ENCODE measurements around the gene BST1.

DNA sequence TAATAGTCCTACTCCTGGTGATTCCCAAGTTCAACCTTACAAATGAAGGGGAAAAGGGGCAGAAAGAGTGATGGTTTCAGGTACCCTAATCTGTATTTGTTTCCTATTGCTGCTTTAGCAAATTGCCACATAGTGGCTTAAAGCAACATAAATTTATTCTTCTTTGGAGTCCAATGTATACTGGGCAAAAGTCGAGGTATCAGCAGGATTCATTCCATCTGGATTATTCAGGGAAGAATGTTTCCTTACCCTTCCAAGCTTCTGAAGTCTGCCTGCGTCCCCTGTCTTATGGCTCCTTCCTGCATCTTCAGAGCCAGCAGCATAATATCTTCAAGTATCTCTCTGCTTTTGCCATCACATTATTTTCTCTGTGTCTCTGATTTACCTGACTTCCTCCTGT is 10.3 kb upstream of the BST1 start:
- TF ChIP-seq, protein P1, sequence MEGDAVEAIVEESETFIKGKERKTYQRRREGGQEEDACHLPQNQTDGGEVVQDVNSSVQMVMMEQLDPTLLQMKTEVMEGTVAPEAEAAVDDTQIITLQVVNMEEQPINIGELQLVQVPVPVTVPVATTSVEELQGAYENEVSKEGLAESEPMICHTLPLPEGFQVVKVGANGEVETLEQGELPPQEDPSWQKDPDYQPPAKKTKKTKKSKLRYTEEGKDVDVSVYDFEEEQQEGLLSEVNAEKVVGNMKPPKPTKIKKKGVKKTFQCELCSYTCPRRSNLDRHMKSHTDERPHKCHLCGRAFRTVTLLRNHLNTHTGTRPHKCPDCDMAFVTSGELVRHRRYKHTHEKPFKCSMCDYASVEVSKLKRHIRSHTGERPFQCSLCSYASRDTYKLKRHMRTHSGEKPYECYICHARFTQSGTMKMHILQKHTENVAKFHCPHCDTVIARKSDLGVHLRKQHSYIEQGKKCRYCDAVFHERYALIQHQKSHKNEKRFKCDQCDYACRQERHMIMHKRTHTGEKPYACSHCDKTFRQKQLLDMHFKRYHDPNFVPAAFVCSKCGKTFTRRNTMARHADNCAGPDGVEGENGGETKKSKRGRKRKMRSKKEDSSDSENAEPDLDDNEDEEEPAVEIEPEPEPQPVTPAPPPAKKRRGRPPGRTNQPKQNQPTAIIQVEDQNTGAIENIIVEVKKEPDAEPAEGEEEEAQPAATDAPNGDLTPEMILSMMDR (conservative IDR thresholded peaks at IDR 0.05; ENCODE audit: low read depth in 2 of 2), result no peak
- TF ChIP-seq EZH2phosphoT487 (IDR thresholded peaks at IDR 0.05; ENCODE audit: unreplicated experiment) (no peak), CREB1 (CRISPR knock-in tag; IDR thresholded peaks at IDR 0.05; ENCODE audit: low read depth) (no peak), EZH2 (IDR thresholded peaks at IDR 0.05; ENCODE audit: low read depth, unreplicated experiment) (no peak), ZNF114 (CRISPR knock-in tag; IDR thresholded peaks at IDR 0.05) (no peak), JUNB (IDR thresholded peaks at IDR 0.05; ENCODE audit: unreplicated experiment) (no peak), POLR2AphosphoS5 (IDR thresholded peaks at IDR 0.05; ENCODE audit: low read depth) (no peak)
- TF ChIP-seq, protein P2, sequence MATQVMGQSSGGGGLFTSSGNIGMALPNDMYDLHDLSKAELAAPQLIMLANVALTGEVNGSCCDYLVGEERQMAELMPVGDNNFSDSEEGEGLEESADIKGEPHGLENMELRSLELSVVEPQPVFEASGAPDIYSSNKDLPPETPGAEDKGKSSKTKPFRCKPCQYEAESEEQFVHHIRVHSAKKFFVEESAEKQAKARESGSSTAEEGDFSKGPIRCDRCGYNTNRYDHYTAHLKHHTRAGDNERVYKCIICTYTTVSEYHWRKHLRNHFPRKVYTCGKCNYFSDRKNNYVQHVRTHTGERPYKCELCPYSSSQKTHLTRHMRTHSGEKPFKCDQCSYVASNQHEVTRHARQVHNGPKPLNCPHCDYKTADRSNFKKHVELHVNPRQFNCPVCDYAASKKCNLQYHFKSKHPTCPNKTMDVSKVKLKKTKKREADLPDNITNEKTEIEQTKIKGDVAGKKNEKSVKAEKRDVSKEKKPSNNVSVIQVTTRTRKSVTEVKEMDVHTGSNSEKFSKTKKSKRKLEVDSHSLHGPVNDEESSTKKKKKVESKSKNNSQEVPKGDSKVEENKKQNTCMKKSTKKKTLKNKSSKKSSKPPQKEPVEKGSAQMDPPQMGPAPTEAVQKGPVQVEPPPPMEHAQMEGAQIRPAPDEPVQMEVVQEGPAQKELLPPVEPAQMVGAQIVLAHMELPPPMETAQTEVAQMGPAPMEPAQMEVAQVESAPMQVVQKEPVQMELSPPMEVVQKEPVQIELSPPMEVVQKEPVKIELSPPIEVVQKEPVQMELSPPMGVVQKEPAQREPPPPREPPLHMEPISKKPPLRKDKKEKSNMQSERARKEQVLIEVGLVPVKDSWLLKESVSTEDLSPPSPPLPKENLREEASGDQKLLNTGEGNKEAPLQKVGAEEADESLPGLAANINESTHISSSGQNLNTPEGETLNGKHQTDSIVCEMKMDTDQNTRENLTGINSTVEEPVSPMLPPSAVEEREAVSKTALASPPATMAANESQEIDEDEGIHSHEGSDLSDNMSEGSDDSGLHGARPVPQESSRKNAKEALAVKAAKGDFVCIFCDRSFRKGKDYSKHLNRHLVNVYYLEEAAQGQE (IDR thresholded peaks at IDR 0.05; ENCODE audit: unreplicated experiment), result no peak
- TF ChIP-seq, protein P3, sequence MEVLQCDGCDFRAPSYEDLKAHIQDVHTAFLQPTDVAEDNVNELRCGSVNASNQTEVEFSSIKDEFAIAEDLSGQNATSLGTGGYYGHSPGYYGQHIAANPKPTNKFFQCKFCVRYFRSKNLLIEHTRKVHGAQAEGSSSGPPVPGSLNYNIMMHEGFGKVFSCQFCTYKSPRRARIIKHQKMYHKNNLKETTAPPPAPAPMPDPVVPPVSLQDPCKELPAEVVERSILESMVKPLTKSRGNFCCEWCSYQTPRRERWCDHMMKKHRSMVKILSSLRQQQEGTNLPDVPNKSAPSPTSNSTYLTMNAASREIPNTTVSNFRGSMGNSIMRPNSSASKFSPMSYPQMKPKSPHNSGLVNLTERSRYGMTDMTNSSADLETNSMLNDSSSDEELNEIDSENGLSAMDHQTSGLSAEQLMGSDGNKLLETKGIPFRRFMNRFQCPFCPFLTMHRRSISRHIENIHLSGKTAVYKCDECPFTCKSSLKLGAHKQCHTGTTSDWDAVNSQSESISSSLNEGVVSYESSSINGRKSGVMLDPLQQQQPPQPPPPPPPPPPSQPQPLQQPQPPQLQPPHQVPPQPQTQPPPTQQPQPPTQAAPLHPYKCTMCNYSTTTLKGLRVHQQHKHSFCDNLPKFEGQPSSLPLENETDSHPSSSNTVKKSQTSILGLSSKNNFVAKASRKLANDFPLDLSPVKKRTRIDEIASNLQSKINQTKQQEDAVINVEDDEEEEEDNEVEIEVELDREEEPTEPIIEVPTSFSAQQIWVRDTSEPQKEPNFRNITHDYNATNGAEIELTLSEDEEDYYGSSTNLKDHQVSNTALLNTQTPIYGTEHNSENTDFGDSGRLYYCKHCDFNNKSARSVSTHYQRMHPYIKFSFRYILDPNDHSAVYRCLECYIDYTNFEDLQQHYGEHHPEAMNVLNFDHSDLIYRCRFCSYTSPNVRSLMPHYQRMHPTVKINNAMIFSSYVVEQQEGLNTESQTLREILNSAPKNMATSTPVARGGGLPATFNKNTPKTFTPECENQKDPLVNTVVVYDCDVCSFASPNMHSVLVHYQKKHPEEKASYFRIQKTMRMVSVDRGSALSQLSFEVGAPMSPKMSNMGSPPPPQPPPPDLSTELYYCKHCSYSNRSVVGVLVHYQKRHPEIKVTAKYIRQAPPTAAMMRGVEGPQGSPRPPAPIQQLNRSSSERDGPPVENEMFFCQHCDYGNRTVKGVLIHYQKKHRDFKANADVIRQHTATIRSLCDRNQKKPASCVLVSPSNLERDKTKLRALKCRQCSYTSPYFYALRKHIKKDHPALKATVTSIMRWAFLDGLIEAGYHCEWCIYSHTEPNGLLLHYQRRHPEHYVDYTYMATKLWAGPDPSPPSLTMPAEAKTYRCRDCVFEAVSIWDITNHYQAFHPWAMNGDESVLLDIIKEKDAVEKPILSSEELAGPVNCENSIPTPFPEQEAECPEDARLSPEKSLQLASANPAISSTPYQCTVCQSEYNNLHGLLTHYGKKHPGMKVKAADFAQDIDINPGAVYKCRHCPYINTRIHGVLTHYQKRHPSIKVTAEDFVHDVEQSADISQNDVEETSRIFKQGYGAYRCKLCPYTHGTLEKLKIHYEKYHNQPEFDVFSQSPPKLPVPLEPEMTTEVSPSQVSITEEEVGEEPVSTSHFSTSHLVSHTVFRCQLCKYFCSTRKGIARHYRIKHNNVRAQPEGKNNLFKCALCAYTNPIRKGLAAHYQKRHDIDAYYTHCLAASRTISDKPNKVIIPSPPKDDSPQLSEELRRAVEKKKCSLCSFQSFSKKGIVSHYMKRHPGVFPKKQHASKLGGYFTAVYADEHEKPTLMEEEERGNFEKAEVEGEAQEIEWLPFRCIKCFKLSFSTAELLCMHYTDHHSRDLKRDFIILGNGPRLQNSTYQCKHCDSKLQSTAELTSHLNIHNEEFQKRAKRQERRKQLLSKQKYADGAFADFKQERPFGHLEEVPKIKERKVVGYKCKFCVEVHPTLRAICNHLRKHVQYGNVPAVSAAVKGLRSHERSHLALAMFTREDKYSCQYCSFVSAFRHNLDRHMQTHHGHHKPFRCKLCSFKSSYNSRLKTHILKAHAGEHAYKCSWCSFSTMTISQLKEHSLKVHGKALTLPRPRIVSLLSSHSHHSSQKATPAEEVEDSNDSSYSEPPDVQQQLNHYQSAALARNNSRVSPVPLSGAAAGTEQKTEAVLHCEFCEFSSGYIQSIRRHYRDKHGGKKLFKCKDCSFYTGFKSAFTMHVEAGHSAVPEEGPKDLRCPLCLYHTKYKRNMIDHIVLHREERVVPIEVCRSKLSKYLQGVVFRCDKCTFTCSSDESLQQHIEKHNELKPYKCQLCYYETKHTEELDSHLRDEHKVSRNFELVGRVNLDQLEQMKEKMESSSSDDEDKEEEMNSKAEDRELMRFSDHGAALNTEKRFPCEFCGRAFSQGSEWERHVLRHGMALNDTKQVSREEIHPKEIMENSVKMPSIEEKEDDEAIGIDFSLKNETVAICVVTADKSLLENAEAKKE (CRISPR knock-in tag; IDR thresholded peaks at IDR 0.05), result no peak
- TF ChIP-seq, protein P4, sequence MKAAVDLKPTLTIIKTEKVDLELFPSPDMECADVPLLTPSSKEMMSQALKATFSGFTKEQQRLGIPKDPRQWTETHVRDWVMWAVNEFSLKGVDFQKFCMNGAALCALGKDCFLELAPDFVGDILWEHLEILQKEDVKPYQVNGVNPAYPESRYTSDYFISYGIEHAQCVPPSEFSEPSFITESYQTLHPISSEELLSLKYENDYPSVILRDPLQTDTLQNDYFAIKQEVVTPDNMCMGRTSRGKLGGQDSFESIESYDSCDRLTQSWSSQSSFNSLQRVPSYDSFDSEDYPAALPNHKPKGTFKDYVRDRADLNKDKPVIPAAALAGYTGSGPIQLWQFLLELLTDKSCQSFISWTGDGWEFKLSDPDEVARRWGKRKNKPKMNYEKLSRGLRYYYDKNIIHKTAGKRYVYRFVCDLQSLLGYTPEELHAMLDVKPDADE (IDR thresholded peaks at IDR 0.05), result no peak

Measured in GM23338 (cell line).